ENCODE data around the gene LRRC25.

LRRC25 gene

DNA sequence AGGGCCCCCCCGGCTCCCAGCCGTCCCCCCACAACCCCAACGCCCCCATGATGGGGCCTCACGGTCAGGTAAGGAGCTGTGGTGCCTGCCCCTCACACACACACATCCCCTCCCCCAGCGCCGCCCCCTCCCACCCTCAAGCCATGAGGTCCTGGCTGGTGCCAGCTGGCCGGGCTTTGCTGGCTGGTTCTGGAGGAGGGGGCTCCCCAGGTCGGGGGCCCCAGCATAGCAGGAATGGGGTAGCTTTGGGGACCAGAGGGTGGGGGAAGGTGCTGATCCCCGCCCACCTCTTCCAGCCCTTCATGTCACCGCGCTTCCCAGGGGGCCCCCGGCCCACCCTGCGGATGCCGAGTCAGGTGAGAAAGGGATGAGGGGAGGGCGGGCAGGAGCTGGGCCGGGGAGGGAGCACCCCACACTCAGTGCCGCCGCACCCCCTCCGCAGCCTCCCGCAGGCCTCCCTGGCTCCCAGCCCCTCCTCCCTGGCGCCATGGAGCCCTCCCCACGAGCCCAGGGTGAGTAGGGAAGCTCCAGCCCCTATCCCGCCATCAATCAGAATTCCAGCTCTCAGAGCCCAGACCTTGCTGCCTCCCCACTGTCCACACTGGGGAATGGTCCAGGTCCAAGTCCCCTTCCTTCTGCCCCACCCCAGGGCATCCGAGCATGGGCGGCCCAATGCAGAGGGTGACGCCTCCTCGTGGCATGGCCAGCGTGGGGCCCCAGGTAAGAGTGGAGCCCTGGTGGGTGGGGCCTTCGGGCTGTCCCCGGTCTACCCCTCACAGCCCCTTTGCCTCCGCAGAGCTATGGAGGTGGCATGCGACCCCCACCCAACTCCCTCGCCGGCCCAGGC is 34.2 kb upstream of the LRRC25 start:
- DNase-seq (ENCODE audit: extremely low spot score), result no peak
- ChIA-PET POLR2A (interaction anchor here (0.6 kb wide), 1 partner anchor 9 kb away, joined by 3 read pairs; no protein-coding TSS in a partner anchor), CTCF (no interaction called here)
- no peak for TF ChIP-seq HDGF (IDR thresholded peaks at IDR 0.05; ENCODE audit: borderline replicate concordance)
- TF ChIP-seq ELF4 (IDR thresholded peaks at IDR 0.05), result no peak
- TF ChIP-seq FOXA1 (IDR thresholded peaks at IDR 0.05), result no peak
- TF ChIP-seq L3MBTL2 (conservative IDR thresholded peaks at IDR 0.05), result no peak
- TF ChIP-seq ZNF384 (IDR thresholded peaks at IDR 0.05), result no peak
- no peak for TF ChIP-seq SP1 (IDR thresholded peaks at IDR 0.05)

DNA sequence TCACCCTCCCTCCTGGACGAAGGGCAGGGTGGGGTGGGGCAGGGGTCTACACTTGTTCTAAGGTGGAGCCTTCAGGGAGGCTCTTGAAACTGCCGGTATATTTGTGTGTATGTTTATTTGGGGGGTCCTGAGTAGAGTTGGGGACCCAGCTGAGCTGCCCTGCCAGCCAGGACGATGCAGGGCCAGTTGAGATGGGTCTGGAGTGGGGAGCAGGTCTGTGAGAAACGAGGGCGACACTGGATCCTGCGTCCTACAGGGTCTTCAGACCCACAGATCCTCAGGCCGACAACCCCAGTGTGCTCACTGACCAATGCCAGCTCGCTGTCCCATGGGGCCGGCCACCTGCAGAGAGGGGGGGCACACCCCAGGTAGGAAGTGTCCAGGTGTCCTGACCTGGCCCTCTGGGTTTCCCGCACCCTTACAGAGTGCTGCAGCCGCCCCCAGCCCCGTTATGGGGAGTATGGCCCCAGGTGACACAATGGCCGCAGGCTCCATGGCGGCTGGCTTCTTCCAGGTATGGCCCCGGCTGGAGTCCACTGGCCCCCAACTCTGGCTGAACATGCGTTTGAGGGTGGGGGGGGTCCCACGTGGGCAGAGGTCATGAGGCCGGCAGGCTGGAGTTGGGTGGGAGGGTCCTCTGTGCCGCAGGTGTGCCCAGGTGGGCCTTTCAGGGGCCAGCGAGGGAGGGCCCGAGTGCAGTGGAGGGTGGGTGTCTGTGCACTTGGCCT is 33.2 kb upstream of the LRRC25 start:
- POLR2A ChIA-PET, result no interaction called here
- TF ChIP-seq SUZ12 (IDR thresholded peaks at IDR 0.05) (no peak), BHLHE40 (IDR thresholded peaks at IDR 0.05; ENCODE audit: borderline replicate concordance) (no peak), TARDBP (IDR thresholded peaks at IDR 0.05) (no peak), NFRKB (IDR thresholded peaks at IDR 0.05) (no peak)
- DNase-seq (ENCODE audit: extremely low spot score), result no peak
- CTCF ChIA-PET, result no interaction called here

DNA sequence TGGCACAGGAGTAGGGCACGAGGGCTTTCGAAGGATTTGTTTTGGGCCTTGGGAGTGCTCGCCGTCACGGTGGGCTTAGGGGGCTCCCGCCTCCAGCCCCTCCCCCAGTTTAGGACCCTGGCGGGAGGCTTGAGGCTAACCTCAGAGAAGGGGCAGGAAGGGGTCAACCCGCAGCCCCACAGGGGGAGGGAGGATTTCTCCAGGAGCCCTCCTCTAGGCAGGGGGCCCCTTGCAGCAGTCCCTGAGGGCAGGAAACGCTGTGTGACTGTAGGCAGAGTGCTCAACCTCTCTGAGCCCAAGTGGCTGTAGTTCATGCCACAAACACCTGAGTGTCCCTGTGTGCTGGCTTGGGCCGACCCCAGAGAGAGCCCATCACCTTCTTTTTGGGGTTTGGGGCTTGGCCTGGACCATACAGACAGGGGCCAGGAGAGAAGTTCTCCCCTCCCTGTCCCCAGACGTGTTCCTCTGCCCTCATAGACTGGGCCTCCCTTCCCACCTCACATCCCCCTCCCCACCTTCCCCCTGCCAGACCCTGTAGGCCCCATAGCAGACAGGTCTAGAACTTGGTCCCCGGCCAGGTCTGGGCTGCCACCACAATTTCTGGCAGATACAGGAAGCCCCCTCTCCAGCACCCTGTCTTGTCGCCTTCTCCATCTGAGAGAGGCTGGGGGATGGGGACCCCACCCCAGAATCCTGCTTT is 32.4 kb upstream of the LRRC25 start:
- DNase-seq (ENCODE audit: extremely low spot score), result no peak
- ChIA-PET POLR2A (interaction anchor here (2.0 kb wide), 1 partner anchor 149 kb away, joined by 10 read pairs; the partner anchor contains the start of gene JUND), CTCF (no interaction called here)
- TF ChIP-seq FOXM1 (IDR thresholded peaks at IDR 0.05; ENCODE audit: borderline replicate concordance), result no peak
- no peak for TF ChIP-seq ARNT (IDR thresholded peaks at IDR 0.05)
- no peak for TF ChIP-seq SP1 (IDR thresholded peaks at IDR 0.05)
- TF ChIP-seq, protein P1, sequence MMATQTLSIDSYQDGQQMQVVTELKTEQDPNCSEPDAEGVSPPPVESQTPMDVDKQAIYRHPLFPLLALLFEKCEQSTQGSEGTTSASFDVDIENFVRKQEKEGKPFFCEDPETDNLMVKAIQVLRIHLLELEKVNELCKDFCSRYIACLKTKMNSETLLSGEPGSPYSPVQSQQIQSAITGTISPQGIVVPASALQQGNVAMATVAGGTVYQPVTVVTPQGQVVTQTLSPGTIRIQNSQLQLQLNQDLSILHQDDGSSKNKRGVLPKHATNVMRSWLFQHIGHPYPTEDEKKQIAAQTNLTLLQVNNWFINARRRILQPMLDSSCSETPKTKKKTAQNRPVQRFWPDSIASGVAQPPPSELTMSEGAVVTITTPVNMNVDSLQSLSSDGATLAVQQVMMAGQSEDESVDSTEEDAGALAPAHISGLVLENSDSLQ (IDR thresholded peaks at IDR 0.05), result no peak
- TF ChIP-seq HDGF (IDR thresholded peaks at IDR 0.05; ENCODE audit: borderline replicate concordance), result no peak

DNA sequence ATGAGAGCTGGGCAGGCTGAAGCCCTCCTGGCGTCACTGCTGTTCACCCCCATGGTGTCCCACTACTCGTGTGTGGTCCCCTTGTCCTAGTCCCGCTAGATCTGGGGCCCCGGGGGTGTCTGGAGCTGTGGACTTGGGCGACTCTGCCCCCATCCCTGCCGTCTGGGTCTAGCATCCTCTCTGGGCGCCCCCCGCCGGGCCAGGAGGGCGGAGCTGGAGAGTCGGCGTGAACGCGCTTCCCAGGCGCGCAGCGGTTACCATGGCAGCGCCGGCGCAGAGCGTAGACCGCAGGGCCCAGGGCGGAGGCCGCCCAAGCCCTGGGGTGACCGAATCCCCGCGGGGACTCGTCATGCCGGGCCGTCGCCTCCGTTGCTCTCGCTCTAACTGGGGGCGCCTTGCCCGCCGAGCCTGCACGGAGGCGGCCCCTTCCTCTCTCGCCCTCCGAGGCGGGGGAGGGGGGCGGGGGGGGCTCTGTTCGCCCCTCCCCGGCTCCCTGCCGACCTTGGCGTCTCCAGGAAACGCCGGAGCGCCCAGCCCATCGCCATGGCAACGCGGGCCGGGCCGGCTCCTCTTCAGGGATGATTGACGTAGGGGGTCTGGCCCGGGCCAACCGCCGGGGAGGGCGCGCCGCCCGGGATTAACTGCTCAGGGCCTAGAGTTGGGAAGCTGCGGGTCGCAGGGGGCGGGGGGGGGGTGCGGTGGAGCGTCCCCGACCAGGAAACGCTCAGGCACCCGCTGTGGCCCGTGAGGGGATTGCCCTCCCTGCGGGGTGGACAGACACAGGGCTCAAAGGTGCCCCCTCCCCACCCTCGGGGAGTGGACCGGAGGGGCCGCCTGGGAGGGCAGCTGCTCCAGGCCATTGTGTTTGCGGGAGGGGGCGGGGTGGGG is 31.6 kb upstream of the LRRC25 start:
- TF ChIP-seq HDGF (IDR thresholded peaks at IDR 0.05; ENCODE audit: borderline replicate concordance) (no peak; the same call in 1 of the 2 replicates), SP1 (IDR thresholded peaks at IDR 0.05) (no peak), BHLHE40 (IDR thresholded peaks at IDR 0.05; ENCODE audit: borderline replicate concordance) (no peak), NFRKB (IDR thresholded peaks at IDR 0.05) (no peak), ARNT (IDR thresholded peaks at IDR 0.05) (no peak), FOXK2 (IDR thresholded peaks at IDR 0.05) (no peak), TARDBP (IDR thresholded peaks at IDR 0.05) (no peak), FOXM1 (IDR thresholded peaks at IDR 0.05; ENCODE audit: borderline replicate concordance) (peak; percentile 68), FOXA1 (IDR thresholded peaks at IDR 0.05) (no peak)
- TF ChIP-seq, protein P1 (IDR thresholded peaks at IDR 0.05), result peak; percentile 95
- POLR2A ChIA-PET, result interaction anchor here (1.2 to 2.0 kb wide), 3 partner anchors 9 to 148 kb away, joined by 4 to 10 read pairs (median 4); partner anchors contain the start of gene JUND
- peak; percentile 87 for DNase-seq (ENCODE audit: extremely low spot score)
- CTCF ChIA-PET, result interaction anchor here (0.6 kb wide), 1 partner anchor 38 kb away, joined by 3 read pairs; no protein-coding TSS in a partner anchor

DNA sequence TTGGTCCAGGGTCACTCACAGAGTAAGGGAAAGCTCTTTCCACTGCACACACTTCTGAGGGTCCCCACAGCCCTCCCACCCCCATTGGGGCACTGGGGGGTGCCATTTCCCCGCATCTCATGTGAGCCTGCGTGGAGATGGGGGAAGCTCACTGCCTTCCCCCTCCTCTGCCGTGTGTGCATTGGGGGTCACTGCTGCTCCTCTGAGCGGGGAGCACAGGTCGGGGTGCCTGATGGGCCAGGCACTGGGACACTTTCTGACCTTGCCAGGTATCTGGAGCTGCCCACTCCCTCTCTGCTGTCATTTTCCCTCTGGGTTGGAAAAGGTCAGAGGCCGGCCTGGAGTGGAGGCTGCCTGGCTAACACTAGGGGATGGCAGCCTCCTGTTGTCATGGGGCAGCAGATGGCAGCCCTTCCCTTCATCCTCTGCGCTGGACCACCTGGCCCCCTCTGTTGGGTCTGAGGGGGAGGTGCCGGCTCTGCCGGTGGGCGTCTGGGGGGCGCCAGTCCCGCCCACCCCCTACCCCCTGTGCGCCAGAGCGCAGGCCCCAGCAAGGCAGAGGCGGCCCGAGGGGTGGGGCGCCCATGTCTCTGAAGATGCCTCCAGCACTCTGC is 30.9 kb upstream of the LRRC25 start:
- ChIA-PET CTCF (no interaction called here), POLR2A (interaction anchor here (1.2 to 2.0 kb wide), 5 partner anchors 8 to 147 kb away, joined by 3 to 10 read pairs (median 4); partner anchors contain the start of genes JUND and KXD1)
- DNase-seq (ENCODE audit: extremely low spot score), result no peak
- TF ChIP-seq ARNT (IDR thresholded peaks at IDR 0.05) (no peak), HDGF (IDR thresholded peaks at IDR 0.05; ENCODE audit: borderline replicate concordance) (no peak), FOXM1 (IDR thresholded peaks at IDR 0.05; ENCODE audit: borderline replicate concordance) (no peak), FOXA1 (IDR thresholded peaks at IDR 0.05) (no peak), BHLHE40 (IDR thresholded peaks at IDR 0.05; ENCODE audit: borderline replicate concordance) (no peak), ZNF384 (IDR thresholded peaks at IDR 0.05) (no peak), ELF4 (IDR thresholded peaks at IDR 0.05) (no peak), NFRKB (IDR thresholded peaks at IDR 0.05) (no peak), LEF1 (IDR thresholded peaks at IDR 0.05; ENCODE audit: borderline replicate concordance) (no peak), CTBP1 (IDR thresholded peaks at IDR 0.05; ENCODE audit: borderline replicate concordance) (no peak), SP1 (IDR thresholded peaks at IDR 0.05) (no peak), FOXK2 (IDR thresholded peaks at IDR 0.05) (no peak), TARDBP (IDR thresholded peaks at IDR 0.05) (no peak), SUZ12 (IDR thresholded peaks at IDR 0.05) (no peak), L3MBTL2 (conservative IDR thresholded peaks at IDR 0.05) (no peak)
- TF ChIP-seq, protein P1 (IDR thresholded peaks at IDR 0.05), result no peak
